Omental fat pad (tissue), 4 donors: Measurements from ENCODE around the gene TMEM218. TPM values are rescaled to one million over a fixed set of nuclear protein-coding genes. Genes with fewer than 3 reads are reported as not detected.

Experiments used
- ATAC-seq: fragments of 150-250 bp; one replicate; pipeline ENCODE4 v1.9.1; 2016; ENCODE audit warnings: mild to moderate bottlenecking, moderate library complexity; ENCODE audit not compliant: low FRiP score
- DNase-seq: peaks from one replicate; pipeline ENCODE4 v3.0.0-alpha.2; 2019; ENCODE audit warnings: low spot score
- CTCF ChIP-seq, 3 donors: fragments of 450-650 bp; IDR thresholded peaks; one replicate each; pipeline ENCODE4 v1.5.1; 2016 to 2017; ENCODE audit warnings: antibody characterized with exemption in 3 of 3, mild to moderate bottlenecking in 3 of 3, moderate library complexity in 2 of 3
- total RNA-seq, 4 donors: library from RNA; depleted of rRNA; stranded (reverse); fragments of >200 nt; gene quantifications; one replicate each; pipeline ENCODE4 v1.1.0, GENCODE V29; 2016

Gene TMEM218
- total RNA-seq, 4 donors from 2014 or later, result 17.0 to 24.4 (median 21.9) TPM

GRCh38 chr11:125088123-125088522, 23.3 kb downstream of the TMEM218 start:
- ATAC-seq, result no peak
- TF ChIP-seq CTCF (IDR thresholded peaks at IDR 0.05), result no peak

GRCh38 chr11:125086633-125087296, 24.7 kb downstream of the TMEM218 start:
- TF ChIP-seq CTCF (IDR thresholded peaks at IDR 0.05), result no peak
- DNase-seq, result no peak
- ATAC-seq, result no peak

More at GRCh38 chr11:125088123-125088522, 23.3 kb downstream of the TMEM218 start:
- DNase-seq, result no peak

- ATAC-seq, result no peak
- TF ChIP-seq CTCF (IDR thresholded peaks at IDR 0.05), result no peak
- DNase-seq, result no peak
Measured at GRCh38 chr11:125085301-125086081, 25.9 kb downstream of the TMEM218 start.

GRCh38 chr11:125084761-125085231, 26.6 kb downstream of the TMEM218 start:
- TF ChIP-seq CTCF (IDR thresholded peaks at IDR 0.05), result no peak
- no peak for DNase-seq

GRCh38 chr11:125084057-125084416, 27.4 kb downstream of the TMEM218 start:
- no peak for ATAC-seq
- DNase-seq, result no peak
- TF ChIP-seq CTCF (IDR thresholded peaks at IDR 0.05), result no peak

More at GRCh38 chr11:125084761-125085231, 26.6 kb downstream of the TMEM218 start:
- ATAC-seq, result no peak

- no peak for TF ChIP-seq CTCF (IDR thresholded peaks at IDR 0.05)
- ATAC-seq (no peak), DNase-seq (no peak)
Measured at GRCh38 chr11:125083312-125084056, 27.9 kb downstream of the TMEM218 start.
